A673 (cell line): ENCODE results near the gene FGGY. TPM values are rescaled to one million over a fixed set of nuclear protein-coding genes. Genes with fewer than 3 reads are reported as not detected.

ENCODE experiments used
- BruUV-seq: library from RNA; stranded (reverse); fragments of 400-500 nt; replicated peaks from 2 replicates; lab custom pipeline; 2021; lab: Mats Ljungman, UMichigan
- CTCF ChIA-PET: fragments of 300-600 bp; sonication (Branson Sonifier 250); formaldehyde crosslinking; loops from one replicate; lab custom pipeline; 2022; ENCODE audit warnings: antibody characterized with exemption; lab: Charles Lee
- POLR2A ChIA-PET: fragments of 300-600 bp; sonication (Branson Sonifier 250); formaldehyde crosslinking; loops from one replicate; lab custom pipeline; 2022; ENCODE audit warnings: antibody characterized with exemption; ENCODE audit not compliant: low non-redundant PET; lab: Charles Lee
- DNase-seq: peaks from one replicate; pipeline ENCODE4 v3.0.0-alpha.2; 2015; ENCODE audit warnings: low spot score
- H3K27ac ChIP-seq: fragments of 200-600 bp; sonication (generic); 2 replicates; pipeline ENCODE4 v1.5.1; 2016; ENCODE audit warnings: mixed run types, low read depth, mild to moderate bottlenecking, mixed read lengths, antibody characterized with exemption, low read length; ENCODE audit not compliant: poor library complexity, severe bottlenecking
- H3K27me3 ChIP-seq: fragments of 200-600 bp; sonication (generic); replicated peaks from 2 replicates; pipeline ENCODE4 v1.6.1; 2017; ENCODE audit warnings: mixed run types, low read depth, mild to moderate bottlenecking, mixed read lengths, antibody characterized with exemption, low read length; ENCODE audit not compliant: insufficient read depth, poor library complexity
- H3K36me3 ChIP-seq: fragments of 200-600 bp; sonication (generic); 2 replicates; pipeline ENCODE4 v1.6.1; 2016; ENCODE audit warnings: mixed run types, mild to moderate bottlenecking, mixed read lengths, antibody characterized with exemption, low read length; ENCODE audit not compliant: insufficient read depth, poor library complexity, severe bottlenecking
- H3K4me1 ChIP-seq: fragments of 200-600 bp; sonication (generic); 2 replicates; pipeline ENCODE4 v1.6.1; 2017; ENCODE audit warnings: mixed run types, mild to moderate bottlenecking, mixed read lengths, antibody characterized with exemption, low read length; ENCODE audit not compliant: insufficient read depth, poor library complexity, severe bottlenecking
- H3K4me3 ChIP-seq: fragments of 200-600 bp; sonication (generic); 2 replicates; pipeline ENCODE4 v1.5.1; 2016; ENCODE audit warnings: low read depth, mixed run types, mild to moderate bottlenecking, mixed read lengths, low read length; ENCODE audit not compliant: poor library complexity, severe bottlenecking
- H3K9me3 ChIP-seq: fragments of 200-600 bp; sonication (generic); 2 replicates; pipeline ENCODE4 v1.6.1; 2016; ENCODE audit warnings: mixed run types, low read depth, mild to moderate bottlenecking, mixed read lengths, antibody characterized with exemption, low read length; ENCODE audit not compliant: poor library complexity, severe bottlenecking
- CTCF ChIP-seq: fragments of 300-800, 200-600 bp; sonication (generic); conservative IDR thresholded peaks from 2 replicates; pipeline ENCODE4 v1.5.1; 2017; ENCODE audit warnings: low read depth, mild to moderate bottlenecking, antibody characterized with exemption, low read length, moderate library complexity, mixed read lengths
- EZH2 ChIP-seq: fragments of 200-600 bp; sonication (generic); IDR thresholded peaks from 2 replicates; pipeline ENCODE4 v1.6.1; 2017; ENCODE audit warnings: borderline replicate concordance, low read depth, mild to moderate bottlenecking, mixed read lengths, antibody characterized with exemption, low read length; ENCODE audit not compliant: poor library complexity, severe bottlenecking
- intact Hi-C: fragments of 100-400 bp; cut with micrococcal nuclease; formaldehyde crosslinking; loops from one replicate; pipeline ENCODE4 v1.10.0; 2022; ENCODE audit not compliant: unreplicated experiment
- total RNA-seq: library from RNA; stranded (reverse); gene quantifications from 2 replicates; pipeline ENCODE4 v1.2.3, GENCODE V29; 2021

Gene FGGY
- total RNA-seq, 1 experiment from 2014 or later, result 2.6 TPM

DNA sequence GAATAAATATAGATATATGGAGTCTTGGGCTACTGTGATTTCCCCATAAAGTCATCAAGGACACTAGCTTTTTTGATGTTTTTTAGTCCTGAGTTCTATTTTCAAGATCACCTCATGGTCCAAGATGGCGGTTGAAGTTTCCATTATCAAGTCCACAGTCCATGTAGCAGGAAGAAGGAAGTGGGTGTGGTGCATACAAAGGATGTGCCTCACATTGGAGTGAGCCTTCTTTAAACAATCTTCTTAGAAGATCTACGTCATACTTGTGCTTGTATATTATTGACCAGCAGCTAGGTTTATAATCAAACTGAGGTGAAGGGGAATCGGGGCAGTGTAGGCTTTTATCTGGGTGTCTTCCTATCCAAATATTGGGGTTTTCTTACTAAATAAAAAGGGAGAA, 93.4 kb downstream of the FGGY start:
- no peaks in the 10 kb centered on the region for H3K27me3 ChIP-seq
- H3K4me3 ChIP-seq, result no peak overlapping the region
- no peaks in the 10 kb centered on the region for H3K9me3 ChIP-seq
- H3K36me3 ChIP-seq, result no peaks in the 10 kb centered on the region
- BruUV-seq, result no TSS peak
- ChIA-PET CTCF (no interaction called here), POLR2A (no interaction called here)
- intact Hi-C loops, result no loop called here
- no peak overlapping the region for H3K27ac ChIP-seq
- DNase-seq, result no peak
- TF ChIP-seq EZH2 (no peak), CTCF (no peak)
- no peaks in the 10 kb centered on the region for H3K4me1 ChIP-seq

GRCh38 chr1:59391212-59392179, 94.6 kb downstream of the FGGY start:
- no peak overlapping the region for H3K4me3 ChIP-seq
- no peaks in the 10 kb centered on the region for H3K4me1 ChIP-seq
- H3K9me3 ChIP-seq, result no peaks in the 10 kb centered on the region
- H3K36me3 ChIP-seq, result no peaks in the 10 kb centered on the region
- ChIA-PET CTCF (no interaction called here), POLR2A (no interaction called here)
- no peaks in the 10 kb centered on the region for H3K27me3 ChIP-seq
- no TSS peak for BruUV-seq
- no peak for DNase-seq
- H3K27ac ChIP-seq, result no peak overlapping the region
- intact Hi-C loops, result no loop called here
- TF ChIP-seq CTCF (no peak), EZH2 (no peak)

- no peaks in the 10 kb centered on the region for H3K27me3 ChIP-seq
- TF ChIP-seq EZH2 (no peak), CTCF (no peak)
- intact Hi-C loops, result no loop called here
- ChIA-PET POLR2A (interaction anchor here (0.7 kb wide), 1 partner anchor 48 kb away, joined by 4 read pairs; no protein-coding TSS in a partner anchor), CTCF (no interaction called here)
- no peak for DNase-seq
- H3K36me3 ChIP-seq, result no peaks in the 10 kb centered on the region
- H3K4me1 ChIP-seq, result no peaks in the 10 kb centered on the region
- no peak overlapping the region for H3K27ac ChIP-seq
- H3K9me3 ChIP-seq, result no peaks in the 10 kb centered on the region
- BruUV-seq, result no TSS peak
- no peak overlapping the region for H3K4me3 ChIP-seq
Measured at GRCh38 chr1:59393211-59394180, 96.6 kb downstream of the FGGY start.
